HG02970 (cell line): ENCODE measurements around the gene KLK10.
"Not testable (repeated sequence)": the region's sequence is repeated elsewhere in the genome, so short reads cannot be mapped to it uniquely, and the experiment has no call there.

Source experiments
- ATAC-seq: cut with Tn5 transposase; IDR thresholded peaks from one replicate; pipeline ENCODE4 v1.9.1; 2021; ENCODE audit warnings: mild to moderate bottlenecking, moderate library complexity, moderate number of reproducible peaks; ENCODE audit not compliant: unreplicated experiment, low FRiP score

The KLK10 gene

DNA sequence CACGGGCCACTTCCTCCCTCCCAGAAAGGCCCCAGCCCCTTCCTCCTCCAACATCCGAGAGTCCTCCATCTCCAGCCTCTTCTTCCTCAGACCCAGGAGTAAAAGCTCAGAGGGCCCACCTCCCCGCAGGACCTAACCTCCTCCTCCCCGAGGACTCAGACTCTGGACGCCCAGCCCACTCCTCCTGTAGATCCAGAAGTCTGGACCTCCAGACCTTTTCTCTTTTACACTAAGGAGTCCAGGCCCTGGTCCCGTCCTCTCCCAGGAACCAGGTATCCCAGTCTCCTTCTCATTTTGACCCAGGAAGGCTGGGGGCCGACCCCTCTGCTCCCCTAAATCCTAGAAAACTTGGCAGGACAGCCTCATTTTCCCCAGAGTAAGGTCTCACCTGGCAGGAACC, 16.2 kb downstream of the KLK10 start:
- ATAC-seq, result no peak

GRCh38 chr19:51002542-51003311, 16.8 kb downstream of the KLK10 start:
- ATAC-seq, result no peak

GRCh38 chr19:51002089-51002532, 17.4 kb downstream of the KLK10 start:
- ATAC-seq, result no peak

DNA sequence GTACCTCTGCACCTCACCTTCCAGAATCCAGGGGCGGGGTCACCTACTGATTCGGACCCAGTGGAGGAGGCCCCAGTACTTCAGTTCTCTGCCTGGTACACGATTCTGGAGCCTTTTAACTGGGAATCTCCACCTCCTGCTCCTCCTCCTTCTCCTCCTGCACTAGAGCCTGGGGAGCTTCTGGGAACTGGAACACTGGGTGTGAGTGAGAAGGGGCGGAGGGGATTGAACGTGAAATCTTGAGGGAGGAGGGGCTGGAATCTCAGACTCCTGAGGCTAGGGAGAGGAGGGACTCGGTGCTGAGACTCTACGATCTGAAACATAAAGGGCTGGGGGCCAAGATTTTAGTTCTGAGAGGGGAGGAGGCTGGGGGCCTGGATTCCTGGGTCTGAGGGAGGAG, 18.0 kb downstream of the KLK10 start, which contains the start of gene KLK8:
Gene KLK8 (minus strand): TSS at position 90 of the 400 bp plus-strand sequence. CDS start 437 bp downstream, outside the sequence.
- ATAC-seq, result no peak

DNA sequence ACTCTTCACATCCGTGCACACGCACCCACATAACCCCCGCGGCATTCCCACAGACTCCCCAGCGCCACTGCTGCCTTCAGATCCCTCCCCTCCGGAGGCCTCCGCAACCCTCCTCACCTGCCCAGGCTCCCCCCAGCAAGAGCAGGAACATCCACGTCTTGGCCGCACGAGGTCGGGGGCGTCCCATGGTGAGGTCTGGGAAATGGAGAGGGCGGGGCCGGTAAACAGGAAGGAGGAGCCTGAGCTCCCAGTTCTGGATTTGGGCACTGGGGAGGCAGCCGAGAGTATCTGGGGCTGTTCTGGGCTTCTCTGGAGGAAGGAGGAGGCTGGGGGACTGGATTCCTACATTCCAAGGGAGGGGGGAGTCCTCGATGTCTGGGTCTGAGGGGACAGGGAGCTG, 18.5 kb downstream of the KLK10 start:
- ATAC-seq, result no peak

DNA sequence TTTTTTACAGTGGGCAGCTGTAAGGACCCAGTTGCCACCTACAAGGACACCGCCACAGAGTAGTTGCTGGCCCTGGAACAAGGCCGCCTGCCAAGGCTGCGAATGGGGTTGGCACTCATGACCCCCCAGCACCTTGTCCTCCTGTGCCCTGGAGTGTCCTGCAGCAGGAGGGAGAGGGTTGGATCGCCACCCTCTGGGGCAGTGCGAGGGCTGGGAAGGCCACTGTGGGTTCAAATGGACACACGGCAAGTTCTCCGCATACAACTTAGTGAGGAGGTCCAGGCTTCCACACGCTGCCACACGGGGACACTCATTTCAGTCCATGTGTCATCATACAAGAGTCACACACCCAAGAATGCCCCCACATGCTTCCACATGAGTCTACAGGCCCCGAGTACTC, 19.1 kb downstream of the KLK10 start:
- no peak for ATAC-seq

DNA sequence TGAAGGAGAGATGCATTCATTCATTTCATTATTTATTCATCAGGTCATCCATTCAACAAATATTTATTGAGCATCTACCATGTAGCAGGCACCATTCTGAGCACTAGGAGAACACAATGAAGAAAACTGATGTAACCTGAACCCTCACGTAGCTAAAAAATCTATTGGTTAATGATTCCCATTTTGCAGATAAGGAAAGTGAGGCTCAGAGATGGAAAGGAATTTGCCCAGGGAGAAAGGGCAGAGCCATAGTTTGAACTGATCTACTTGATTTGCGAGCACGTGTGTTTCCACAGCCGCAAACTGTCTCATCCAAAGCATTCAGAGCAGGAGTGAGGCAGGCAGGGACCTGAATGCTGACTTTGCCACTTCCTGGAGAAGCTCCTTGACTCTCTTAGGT, 20.8 kb downstream of the KLK10 start:
- no peak for ATAC-seq

DNA sequence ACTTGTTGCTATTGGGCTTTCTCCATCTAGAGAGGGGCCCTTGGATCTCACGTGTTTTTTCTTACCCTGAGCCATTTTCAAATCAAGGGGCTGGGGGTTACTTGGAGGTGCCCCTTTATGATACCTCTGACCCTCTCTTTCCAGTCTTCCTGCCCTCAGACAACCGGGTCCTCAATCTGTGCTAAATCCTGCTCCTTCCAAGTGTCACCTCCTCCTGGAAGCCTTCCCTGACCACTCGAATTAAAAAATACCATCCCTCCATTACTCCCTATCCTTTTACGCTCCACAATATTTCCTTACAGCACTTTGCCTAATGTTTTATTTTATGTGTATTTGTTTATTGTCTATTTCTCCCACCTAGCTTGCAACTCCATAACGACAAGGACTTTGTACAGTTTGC, 21.4 kb downstream of the KLK10 start:
- no peak for ATAC-seq

GRCh38 chr19:50994129-50994528, 25.4 kb downstream of the KLK10 start:
- no peak for ATAC-seq

DNA sequence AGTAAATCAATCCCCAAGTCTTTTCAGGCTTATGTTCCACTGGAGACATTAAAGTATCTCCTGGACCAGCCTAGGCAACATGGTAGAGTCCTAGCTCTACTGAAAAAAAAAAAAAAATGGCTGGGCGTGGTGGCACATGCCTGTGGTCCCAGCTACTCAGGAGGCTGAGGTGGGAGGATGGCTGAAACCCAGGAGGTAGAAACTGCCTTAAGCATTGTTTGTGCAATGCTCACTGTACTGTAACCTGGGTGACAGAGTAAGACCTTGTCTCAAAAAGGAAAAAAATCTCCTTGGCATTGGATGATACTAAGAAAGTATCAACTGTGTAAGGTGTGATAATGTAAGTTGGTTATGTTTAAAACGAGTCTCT, 26.9 kb downstream of the KLK10 start:
- no peak for ATAC-seq

DNA sequence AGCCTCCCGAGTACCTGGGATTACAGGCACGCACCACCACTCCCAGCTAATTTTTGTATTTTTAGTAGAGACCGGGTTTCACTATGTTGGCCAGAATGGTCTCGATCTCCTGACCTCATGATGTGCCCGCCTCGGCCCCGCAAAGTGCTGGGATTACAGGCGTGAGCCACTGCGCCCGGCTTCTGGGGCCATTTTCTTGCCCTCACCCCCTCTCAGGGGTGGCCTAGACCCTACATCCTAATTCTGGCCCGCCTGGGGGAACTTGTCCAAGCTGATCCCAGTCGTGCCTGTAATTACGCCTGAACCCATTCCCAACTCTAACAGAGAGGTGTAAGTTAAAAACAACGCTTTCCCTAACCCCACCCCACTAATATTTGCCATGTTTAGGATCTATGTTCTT, 35.1 kb downstream of the KLK10 start:
- not testable (repeated sequence) for ATAC-seq

DNA sequence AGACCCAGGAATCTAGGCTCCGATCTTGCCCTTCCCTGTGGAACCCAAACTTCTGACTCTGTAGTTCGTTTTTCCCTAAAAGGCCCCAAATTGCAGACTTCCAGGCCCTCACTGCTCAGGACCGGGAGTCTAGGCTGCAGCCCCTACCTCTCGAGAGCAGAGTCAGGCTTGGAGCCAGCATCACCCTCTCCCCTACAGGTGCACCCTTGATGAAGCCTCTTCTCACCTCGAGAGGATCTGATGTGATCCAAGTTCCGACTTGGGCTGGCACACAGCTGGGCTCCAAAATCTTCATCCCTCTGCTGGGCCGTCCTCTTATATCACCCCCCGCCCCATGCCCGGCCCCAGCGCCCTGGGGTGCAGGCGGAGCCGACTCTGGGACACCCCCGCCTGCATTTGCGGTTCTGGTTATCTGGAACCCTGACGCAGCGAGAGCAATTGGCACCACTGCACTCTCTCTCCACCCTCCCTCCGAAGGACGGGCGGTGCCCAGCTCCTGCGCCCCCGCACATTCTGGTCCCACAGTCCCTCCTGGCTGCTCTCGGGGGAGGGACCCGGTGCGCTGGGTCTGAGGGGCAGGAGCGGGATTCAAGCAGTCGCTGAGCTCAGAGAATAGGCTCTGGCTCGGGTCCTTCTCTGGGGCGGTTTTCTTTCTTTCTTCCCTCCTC, 35.8 kb downstream of the KLK10 start, which contains the start of gene KLK7:
Gene KLK7 (minus strand): TSS at position 293 of the 668 bp plus-strand sequence. CDS start 1,518 bp downstream, outside the sequence.
- ATAC-seq, result no peak

DNA sequence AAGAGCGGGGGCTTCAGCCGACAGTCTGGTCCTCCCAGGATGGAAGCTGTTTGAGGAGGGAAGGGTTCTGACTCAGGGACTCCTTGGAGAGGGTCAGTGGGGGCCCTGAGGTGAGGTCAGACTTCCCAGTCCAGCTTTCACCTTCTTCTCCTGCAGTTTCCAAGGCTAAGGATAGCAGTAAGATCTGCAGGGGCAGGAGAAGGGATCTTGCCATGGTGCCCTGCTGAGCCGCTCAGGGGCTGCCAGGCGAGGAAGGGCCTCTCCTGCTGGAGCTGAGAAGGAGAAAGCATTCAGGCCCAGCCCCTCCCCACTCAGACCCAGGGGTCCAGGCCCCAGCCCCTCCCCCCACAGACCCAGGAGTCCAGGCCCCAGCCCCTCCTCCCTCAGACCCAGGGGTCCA, 37.3 kb downstream of the KLK10 start:
- ATAC-seq, result no peak

DNA sequence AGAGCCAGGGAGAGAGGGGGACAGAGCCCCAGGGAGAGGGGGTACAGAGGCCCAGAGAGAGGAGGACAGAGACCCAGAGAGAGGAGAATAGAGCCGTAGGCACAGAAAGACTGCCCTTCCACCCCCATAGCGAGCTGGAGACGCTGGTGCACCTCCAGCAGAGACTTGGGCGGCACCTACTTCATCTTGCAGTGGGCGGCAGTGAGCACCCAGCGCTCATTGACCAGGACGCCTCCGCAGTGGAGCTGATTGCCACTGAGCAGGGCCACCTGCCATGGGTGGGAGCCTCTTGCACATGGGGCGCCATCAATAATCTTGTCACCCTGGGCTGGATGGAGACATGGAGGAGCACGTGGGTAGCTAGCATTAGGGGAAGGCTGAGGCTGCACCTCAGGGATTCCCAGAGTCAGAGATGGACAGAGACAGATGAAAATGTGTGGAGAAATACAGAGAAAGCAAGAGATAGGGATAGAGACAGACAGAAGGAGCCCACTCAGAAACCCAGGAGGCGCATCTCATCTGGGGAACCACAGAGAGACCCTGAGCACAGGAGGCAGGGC, 37.8 kb downstream of the KLK10 start:
- ATAC-seq, result no peak

DNA sequence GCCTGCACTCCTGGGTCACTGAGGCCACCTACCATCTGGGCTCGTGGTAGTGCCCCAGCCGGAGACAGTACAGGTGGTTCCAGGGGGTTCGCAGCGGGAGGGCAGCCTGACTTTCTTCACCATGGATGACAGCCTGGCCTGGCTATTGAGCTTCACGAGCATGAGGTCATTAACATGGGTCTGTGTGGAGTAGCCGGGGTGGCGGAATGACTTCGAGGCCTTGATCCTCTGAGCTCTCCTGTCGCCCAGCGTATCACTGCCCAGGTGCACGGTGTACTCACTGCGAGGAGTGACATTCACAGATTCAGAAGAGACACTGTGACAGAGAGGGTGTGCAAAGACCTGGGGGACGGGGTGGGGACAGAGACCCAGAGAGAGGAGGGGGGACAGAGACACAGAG, 39.3 kb downstream of the KLK10 start:
- ATAC-seq, result no peak

DNA sequence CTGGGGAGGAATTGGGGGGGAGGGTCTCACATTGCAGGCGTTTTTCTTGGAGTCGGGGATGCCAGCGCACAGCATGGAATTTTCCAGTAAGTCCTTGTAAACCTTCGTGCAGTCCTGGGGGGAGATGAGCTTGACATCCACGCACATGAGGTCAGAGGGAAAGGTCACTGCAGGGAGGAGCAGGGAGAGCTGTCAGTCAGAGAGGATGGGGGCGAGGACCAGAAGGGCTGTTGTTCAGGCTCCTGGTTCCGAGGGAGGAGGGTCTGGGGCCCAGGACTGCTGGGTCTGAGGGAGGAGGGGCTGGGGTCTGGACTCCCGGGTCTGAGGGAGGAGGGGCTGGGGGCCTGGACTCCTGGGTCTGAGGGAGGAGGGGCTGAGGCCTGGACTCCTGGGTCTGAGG, 39.8 kb downstream of the KLK10 start:
- ATAC-seq, result no peak

DNA sequence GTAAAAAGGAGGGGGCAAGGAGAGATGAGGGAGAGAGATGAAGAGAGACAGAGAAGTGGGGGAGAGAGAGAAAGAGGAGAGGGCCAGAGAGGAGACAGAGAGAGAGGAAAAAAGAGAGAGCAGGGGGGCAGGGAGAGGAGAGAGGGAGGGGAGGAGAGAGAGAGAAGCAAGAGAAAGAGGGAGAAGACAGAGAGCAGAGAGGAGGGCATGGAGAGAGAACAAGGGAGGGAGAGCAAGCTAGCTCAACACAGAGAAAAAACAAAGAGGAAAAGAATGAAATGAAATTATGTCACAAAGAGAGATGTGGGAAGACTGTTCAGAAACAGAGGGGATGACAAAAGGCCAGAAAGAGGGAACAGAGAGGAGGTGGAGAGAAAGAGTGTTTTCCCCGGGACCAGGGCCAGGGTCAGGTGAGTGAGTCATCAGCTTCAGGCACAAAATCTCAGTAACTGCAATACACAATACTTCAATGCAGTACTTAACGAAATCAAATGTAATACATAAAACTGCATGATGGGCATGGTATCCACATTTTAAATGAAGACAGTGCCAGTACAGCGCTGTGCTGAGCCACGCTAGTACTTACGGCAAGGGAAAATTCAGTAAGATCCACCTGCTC, 40.6 kb downstream of the KLK10 start:
- ATAC-seq, result no peak

DNA sequence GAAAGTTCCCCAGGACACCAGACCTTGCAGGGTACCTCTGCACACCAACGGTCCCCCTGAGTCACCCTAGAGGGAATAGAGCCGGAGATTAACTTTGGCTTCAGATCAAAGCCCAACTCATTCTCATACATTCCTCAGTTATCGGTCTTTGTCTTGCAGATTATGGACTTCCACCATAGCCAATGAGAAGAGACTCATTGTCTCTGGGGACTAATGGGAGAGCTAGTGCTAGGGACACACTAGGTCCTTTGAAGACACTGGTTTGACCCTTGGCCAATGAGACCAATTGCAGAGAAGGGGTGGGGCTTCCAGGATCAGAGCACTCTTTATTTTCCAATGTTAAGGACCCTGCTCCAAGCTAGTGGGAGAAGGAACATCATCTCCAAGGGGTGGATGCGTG, 41.9 kb downstream of the KLK10 start:
- no peak for ATAC-seq

GRCh38 chr19:50975766-50976165, 43.7 kb downstream of the KLK10 start:
- ATAC-seq, result no peak

DNA sequence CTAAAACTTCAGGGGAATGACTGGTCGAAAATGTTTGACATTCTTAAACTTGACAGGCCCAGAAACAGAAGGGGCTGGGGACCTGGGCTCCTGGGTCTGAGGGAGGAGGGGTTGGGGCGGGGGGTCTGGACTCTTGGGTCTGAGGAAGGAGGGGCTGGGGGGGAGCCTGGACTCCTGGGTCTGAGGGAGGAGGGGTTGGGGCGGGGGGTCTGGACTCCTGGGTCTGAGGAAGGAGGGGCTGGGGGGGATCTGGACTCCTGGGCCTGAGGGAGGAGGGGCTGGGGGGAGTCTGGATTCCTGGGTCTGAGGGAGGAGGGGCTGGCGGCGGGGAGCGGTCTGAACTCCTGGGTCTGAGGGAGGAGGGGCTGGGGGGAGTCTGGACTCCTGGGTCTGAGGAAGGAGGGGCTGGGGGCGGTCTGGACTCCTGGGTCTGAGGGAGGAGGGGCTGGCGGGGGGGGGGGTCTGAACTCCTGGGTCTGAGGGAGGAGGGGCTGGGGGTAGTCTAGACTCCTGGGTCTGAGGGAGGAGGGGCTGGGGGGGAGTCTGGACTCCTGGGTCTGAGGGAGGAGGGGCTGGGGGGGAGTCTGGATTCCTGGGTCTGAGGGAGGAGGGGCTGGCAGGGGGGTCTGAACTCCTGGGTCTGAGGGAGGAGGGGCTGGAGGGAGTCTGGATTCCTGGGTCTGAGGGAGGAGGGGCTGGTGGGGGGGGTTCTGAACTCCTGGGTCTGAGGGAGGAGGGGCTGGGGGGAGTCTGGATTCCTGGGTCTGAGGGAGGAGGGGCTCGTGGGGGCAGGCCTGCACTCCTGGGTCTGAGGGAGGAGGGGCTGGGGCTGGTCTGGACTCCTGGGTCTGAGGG, 44.6 kb downstream of the KLK10 start:
- no peak for ATAC-seq
